HPDE6-E6E7 (cell line): ENCODE data around the gene TENM4.
"Not testable (repeated sequence)": the region's sequence is repeated elsewhere in the genome, so short reads cannot be mapped to it uniquely, and the experiment has no call there.

Experiments used
- DNase-seq: peaks from one replicate; pipeline ENCODE4 v3.0.0; 2011; ENCODE audit warnings: missing footprints; ENCODE audit errors: extremely low spot score

Gene TENM4

DNA sequence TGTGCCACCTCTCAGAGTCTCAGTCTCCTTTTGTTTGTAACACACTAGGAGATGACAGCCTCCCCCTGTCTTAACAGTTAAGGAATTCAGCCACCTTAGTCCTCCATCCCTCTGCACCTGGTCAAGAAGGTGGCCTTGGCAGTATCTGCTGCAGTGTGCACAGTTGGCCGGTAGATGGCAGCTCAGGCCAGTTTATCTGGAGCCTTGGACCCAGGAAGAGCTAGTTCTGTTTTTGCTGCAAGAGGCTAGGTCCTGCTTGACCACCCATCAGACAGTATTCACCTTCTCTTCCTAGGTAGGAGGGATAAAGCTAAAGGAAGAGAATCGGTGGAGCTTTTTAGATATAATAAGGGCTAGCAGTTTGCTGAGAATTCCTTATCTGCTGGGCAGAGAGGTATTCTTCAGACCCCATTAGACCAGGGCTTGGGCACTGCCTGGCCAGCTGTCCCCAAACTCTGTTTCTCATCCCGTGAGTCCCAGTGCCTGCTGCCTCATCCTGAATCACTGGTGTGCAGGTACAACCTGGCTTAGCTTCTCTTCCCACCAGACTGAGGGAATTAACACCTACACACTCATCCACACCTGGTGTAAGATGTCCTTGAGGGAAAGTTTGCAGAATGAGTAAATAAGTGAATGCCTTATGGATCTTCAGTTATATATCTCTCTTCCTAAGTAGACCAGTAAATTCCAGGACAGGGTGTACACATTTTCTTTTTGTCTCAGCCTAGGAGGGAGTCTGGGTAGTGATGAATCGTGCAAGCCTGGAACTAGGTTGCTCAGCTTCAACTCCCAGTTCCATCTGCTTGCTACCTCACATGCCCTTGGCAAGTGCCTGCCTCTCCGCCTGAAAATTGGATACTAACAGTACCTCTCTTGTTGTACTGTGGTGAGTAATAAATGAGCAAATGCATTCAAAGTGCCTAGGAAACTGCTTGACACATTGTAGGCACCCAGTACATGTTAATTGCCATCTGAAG is 795.3 kb downstream of the TENM4 start:
- peak; percentile 68 for DNase-seq

- no peak for DNase-seq
These were observed 797.2 kb downstream of the TENM4 start for GRCh38 chr11:78643676-78644056.

- DNase-seq = no peak
These were observed 797.7 kb downstream of the TENM4 start for GRCh38 chr11:78642979-78643675.

DNA sequence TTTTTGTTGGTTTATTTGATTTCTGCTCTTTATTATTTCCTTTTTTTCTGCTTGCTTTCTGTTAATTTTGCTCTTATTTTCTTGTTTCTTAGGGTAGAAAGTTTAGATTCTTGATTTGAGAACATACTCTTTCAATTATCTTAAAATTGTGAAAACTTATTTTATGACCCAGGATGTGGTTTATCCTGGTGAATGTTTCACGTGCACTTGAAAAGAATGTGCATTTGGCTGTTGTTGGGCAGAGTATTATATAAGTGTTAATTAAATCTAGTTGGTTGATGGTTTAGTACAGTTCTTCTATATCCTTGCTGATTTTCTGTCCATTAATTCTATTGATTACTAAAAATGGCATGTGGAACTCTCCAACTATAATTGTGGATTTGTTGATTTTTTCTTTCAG is 799.3 kb downstream of the TENM4 start:
- DNase-seq = no peak

- no peak for DNase-seq
These were observed 802.0 kb downstream of the TENM4 start for GRCh38 chr11:78638704-78639380.

DNA sequence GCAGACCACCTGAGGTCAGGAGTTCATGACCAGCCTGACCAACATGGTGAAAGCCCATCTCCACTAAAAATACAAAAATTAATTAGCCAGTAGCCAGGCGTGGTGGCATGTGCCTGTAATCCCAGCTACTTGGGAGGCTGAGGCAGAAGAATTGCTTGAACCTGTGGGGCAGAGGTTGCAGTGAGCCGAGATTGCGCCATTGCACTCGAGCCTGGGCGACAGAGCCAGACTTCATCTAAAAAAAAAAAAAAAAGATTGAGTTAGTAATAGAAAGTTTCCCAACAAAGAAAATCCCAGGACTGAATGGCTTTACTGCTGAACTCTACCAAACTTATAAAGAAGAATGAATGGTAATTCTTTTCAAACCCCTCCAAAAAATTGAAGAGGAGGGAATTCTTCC is 803.3 kb downstream of the TENM4 start:
- DNase-seq = not testable (repeated sequence)

DNA sequence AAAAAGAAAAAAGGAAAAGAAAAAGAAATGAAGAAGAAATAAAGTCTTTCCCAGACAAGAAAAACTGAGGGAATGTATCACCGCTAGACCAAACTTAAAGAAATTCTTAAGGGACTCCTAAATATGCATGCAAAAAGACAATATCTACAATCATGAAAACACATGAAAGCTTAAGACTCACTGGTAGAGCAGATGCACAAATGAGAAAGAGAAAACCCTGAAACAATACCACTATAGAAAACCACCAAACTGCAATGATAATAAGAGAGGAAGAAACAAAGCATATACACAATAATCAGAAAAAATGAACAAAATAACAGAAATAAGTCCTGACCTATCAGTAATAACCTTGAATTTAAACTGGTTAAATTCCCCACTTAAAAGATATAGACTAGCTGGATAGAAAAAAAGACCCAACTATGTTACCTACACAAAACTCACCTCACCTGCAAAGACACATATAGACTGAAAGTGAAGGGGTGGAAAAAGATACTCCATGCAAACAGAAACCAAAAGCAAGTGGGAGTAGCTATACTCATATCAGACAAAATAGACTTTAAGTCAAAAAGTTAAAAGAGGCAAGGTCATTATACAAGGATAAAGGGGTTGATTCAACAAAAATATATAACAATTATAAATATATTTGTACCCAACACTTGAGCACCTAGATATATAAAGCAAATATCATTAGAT is 804.9 kb downstream of the TENM4 start:
- no peak for DNase-seq

- DNase-seq = no peak
These were observed 807.1 kb downstream of the TENM4 start for GRCh38 chr11:78633516-78634310.

DNA sequence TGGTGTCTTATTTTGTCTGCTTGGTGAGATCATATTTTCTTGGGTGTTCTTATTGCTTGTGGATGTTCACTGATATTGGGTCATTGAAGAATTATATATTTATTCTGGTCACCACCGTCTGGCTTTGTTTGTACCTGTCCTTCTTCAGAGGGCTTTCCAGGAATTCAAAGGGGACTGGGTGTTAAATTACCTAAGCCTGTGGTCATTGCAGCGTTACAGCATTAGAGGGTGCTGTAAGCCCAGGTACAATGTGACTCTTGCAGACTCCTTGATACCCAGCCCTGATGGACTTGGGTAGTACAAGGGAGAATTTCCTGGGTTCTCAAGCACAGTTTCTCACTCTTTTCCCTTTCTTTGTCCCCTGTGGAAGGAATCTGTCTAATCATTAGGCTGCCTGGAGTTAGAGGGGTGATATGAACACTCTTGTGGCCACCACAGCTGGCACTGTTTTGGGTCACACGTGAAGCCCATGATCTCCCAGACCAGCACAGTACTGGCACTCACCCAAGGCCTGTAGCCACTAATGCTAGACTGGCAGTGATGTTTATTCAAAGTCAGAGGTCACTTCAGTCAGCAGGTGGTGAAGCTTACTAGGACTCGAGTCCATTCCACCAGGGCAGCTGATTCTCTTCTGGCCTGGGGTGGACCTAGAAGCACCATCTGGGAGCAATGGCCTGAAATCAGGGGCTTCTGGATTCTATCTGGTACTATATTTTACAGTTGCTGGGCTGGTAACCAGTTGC is 810.1 kb downstream of the TENM4 start:
- DNase-seq = no peak

DNA sequence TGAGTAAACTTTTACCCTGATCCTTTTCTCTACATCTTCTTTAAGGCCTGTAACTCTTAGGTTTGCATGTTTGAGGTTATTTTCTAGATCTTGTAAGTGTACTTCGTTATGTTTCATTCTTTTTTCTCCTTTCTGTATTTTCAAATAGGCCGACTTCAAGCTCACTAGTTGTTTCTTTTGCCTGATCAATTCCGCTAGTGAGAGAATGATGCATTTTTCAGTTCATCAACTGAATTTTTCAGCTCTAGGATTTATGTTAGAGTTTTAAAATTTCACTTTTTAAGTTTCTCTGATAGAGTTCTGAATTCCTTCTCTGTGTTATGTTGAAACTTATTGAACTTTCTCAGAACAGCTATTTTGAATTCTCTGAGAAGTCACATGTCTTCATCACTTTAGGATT is 810.7 kb downstream of the TENM4 start:
- DNase-seq = no peak

GRCh38 chr11:78622666-78623065 is 818.2 kb downstream of the TENM4 start:
- no peak for DNase-seq

GRCh38 chr11:78620159-78620558 is 820.7 kb downstream of the TENM4 start:
- DNase-seq = no peak

DNA sequence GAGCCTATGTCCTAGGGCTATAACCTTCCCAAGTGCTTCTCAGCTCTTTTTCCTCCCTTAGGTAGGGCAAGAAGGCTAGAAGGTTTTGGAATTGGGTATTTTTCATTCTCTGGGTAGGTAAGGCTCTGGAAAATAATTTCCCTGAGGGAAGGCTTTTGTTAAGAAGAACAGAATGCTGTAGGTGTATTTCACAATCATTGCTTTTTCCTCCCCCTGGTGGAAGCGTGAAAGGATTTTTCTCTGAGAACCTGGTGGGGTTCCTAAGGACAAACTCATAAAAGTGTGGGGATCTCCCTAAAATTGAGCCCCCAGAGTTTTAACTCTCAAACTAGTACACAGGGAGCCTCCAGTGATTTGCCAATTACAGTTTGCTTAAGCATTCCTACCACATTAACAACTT is 825.1 kb downstream of the TENM4 start:
- no peak for DNase-seq

DNA sequence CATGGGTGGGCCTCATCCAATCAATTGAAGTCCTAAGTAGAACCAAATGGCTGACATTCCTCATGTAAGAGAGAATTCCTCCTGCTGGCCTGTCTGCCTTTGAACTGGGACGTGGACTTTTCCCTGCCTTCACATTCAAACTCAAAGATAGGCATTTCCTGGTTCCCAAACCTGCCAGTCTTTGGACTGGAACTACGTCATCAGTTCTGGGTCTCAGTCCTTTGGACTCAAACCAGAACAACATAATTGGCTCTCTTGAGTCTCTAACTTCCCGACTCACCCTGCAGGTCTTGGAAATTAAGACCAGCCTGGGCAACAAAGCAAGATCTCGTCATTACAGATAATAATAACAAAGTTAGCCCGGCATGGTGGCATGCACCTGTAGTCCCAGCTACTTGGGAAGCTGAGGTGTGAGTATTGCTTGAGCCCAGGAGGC is 827.4 kb downstream of the TENM4 start:
- DNase-seq = no peak

DNA sequence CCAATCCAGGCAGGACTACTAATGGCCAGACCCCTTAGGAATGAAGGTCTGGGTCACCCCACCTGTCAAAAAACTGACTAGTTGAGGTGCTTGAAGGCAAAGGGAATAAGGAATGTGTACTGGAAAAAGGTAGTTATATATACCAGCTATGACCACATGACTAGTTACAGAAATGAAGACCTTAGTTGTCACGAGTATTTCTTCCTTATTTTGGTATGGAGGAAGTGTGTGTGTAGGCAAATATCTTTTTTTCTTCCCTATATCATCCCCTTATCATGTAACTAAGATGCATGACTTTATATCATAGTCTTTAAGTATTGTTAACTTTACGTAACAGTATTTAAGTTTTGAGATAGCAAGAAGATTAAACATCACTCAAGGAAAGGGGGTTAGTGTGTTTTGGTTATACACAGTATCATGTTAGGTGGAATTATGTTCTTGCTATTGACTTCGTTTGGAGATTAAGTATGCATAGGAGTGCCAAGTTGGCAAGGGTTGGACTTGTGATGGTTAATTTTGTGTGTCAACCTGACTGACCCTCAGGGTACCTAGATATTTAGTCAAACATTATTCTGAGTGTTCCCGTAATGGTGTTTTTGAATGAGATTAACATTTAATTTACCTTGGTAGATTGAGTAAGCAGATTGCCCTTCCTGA is 828.0 kb downstream of the TENM4 start:
- DNase-seq = no peak

- DNase-seq = not testable (repeated sequence)
These were observed 831.5 kb downstream of the TENM4 start for GRCh38 chr11:78609321-78609720.

DNA sequence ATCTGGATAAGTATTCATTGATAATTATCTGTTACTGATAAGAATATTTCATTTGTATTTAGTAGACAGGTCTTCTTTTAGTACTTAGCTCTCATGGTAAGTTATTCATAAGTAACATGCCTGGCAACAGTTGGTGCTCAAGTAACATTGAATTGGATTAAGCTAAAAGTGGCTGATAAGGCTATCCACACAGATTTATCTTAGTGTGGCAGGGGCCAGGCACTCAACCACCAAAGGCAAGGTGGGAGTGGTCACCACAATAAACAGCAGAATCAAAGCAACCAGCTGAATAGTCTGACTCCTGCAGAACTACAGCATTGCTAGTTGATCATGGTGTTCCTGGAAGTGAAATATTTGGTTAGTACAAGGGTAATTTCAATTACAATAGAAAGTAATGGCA is 833.1 kb downstream of the TENM4 start:
- DNase-seq = no peak

DNA sequence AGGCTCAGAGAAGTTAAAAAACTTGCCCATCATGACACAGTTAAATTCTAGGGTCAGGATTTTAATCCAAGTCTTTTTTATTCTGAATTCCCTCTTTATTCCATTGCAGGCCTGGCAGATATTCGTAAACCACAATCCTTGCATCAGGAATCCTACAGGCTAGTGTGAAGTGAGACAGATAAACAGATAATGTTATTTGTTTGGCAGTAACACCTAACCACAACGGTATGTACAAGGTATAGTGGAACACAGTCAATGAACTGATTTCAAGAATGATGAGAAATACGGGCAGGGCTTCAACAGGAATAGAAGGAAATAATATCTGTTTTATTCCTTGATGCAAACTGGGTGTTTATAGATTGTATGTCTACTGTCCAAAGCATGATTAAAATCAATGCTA is 834.2 kb downstream of the TENM4 start:
- no peak for DNase-seq

- no peak for DNase-seq
These were observed 835.5 kb downstream of the TENM4 start for GRCh38 chr11:78605296-78605695.

DNA sequence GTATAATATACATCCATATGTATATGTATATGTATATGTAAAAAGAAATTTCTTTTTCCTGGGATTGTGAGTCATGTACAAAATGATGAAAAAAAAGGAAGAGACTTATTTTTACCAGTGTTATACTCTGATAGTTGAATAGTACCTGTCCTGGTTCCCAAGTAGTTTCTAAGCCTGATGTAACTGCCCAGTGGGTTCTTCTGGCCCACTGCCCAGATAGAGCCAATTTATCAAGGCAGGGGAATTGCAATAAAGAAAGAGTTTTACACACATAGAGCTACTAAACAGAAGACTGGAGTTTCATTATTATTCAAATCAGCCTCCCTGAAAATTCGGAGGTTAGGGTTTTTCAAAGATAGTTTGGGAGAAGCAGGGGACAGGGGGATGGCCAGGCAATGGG is 837.0 kb downstream of the TENM4 start:
- DNase-seq = no peak
